Activated T-cell treated with anti-CD3 and anti-CD28 coated beads for 1 hour (primary cell): ENCODE measurements around the gene GAB3.

Experiments used
- DNase-seq: peaks from one replicate; pipeline ENCODE4 v3.0.0-alpha.2; 2020; ENCODE audit warnings: low read depth

Gene GAB3

DNA sequence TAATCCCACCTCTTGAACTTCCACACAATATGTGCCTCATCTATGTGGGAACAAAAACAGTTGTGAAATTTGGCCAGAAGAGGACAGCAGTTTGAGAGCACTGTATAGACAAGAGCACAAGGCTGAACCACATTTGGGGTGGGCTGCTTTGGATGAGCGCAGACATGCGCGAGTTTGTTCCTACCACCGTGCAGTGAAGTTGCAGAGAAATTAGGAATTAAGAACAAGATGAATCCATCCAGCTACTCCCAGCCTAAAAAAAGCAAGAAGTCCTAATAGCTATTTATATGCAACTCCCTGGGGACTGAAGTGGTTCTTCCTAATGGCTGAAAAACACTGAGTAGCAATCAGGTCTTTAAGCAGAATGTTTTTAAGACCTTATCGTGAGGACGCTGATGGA is 1.0 kb downstream of the GAB3 start:
- DNase-seq = no peak

DNA sequence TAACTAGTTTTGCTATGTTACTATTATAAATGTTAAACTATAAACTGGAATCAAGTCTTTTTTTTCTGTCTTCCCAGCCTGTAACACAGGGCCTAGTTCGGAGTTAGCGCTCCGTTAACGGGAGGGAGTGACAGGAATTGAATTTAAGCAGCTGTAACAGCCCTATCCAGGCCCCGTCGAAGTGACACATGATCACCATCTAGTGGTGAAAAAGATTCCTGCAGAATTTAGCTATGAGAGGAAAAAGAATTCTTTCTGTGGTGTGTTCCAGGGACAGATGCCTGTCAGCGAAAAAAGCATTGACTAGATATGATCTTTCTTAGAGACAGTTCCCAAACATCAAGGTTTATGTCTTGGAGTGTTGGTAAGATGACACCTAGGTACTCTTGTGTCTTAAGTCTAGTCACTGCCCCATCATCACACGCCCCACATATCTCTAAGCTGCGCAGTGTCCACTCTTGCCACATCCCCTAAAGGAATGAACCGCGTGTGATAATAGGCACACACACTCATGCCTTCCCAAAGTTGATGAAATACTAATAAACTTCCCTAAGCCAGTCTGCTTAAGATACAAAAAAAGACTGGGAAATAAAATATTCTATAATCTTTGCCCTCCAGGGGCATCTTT is 2.1 kb downstream of the GAB3 start:
- DNase-seq = peak; percentile 22

DNA sequence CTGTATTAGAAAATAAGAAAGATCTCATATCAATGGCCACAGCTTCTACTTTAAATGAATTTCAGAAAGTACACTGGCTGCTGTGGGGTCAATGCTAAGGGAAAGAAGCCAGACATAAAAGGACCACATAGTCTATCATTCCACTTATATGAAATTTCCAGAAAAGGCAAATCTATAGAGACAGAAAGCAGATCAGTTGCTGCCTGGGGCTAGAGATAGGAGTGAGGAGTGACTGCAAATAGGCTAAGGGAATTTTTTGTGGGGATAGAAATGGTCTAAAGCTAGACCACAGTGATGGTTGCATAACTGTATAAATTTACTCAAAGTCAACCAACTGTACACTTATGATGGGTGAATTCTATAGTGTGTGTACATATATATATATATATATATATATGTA is 8.3 kb downstream of the GAB3 start:
- no peak for DNase-seq

DNA sequence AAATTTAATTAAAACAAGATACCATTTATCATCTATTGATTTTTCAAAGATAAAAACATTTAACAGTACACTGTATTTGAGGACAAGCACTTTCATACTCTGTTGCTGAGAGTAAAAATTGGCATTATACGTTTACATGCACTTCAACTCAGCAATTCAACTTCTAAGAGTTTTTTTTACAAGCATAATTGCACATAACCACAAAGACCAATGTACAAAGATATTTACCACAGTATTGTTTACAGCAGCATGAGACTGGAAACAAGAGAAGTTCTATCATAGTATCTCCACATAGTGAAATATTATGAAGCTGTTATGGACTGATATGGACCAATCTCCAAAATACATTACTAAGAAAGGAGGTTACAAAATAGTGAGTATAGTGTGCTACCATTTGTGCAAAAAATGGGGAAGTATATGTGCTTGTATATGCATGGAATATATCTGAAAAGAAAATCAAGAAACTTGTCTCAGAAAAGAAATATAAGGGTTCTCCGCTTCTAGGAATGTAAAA is 10.9 kb downstream of the GAB3 start:
- DNase-seq = no peak

DNA sequence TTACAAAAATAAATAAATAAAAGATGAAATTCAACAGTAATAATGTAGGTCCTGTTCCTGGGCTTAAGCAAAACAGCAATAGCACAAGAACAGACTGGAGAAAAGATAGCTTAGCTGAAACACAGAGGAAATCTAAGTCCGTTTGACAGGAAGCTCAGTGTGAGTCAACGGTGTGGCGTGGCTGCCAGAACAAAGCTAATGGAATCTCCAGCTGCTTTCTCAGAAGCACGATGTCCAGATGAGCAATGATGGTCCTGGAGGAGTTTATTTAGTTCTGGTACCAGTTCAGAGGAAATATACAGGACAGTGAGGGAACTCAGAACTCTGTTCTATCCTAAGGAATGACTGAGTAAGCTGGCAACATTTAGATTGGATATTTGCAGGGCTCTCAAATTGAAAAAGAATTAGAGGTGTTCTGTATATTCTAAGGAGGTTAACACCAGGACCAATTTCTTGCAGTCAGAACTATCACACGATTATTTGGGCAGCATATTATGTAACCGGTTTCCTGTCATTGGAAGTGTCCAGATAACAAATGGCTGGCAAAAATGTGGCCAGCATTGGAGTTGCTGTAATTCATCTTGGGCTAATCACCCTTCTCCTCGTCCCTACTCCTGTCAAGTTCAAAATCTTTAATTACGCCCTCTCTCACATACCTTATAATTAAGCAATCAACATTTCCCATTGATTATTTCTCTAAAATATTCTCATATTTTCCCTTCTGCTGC is 12.7 kb downstream of the GAB3 start:
- no peak for DNase-seq

DNA sequence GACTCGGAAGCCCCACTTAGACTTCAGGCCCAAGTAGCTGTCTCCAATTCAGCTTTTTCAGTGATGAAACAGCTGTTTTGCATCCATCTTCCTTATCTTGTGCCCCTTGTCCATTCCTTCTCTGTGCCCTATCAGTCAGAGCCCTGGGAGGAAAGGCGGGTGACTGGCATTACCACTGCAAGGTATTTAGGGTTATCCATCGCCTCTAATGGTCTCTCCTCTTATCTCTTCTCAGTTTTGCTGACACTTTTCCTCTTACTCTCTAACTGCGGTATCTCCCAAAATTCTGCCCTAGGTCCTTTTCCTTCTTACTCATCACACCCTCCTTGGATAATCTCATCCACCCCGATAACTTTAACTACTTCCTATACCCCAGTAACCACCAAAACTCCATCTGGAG is 13.7 kb downstream of the GAB3 start:
- no peak for DNase-seq

DNA sequence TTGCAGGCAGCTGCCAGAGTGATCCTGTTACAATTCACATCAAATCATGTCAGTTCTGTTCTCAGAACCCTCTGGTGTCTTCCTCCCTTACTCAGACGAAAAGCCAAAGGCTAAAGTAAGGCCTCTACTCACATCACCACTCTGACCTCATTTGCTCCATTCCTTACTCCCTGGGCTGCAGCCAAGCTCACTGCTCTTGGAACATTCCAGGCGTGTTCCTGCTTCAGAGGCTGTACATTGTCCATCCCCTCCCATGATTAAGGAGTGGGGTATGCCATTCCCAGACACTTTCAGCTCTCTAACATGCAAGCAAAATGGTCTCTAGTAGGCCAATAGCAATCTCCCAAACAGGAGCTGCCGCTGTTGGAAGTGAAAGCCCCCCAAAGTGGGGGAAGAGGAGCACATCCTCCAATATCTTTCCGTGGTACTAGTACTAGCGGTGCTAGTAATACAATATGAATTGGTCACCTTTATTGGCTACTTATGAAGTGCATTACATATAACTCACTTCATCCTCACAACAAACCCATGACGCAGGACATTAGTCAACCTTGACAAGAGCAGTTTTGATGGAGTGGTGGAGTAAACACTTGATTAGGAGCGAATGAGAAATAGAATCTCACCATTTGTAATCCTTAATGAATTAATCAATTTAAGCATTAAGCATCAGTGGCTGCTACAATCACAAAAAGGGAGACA is 15.0 kb downstream of the GAB3 start:
- DNase-seq = no peak

DNA sequence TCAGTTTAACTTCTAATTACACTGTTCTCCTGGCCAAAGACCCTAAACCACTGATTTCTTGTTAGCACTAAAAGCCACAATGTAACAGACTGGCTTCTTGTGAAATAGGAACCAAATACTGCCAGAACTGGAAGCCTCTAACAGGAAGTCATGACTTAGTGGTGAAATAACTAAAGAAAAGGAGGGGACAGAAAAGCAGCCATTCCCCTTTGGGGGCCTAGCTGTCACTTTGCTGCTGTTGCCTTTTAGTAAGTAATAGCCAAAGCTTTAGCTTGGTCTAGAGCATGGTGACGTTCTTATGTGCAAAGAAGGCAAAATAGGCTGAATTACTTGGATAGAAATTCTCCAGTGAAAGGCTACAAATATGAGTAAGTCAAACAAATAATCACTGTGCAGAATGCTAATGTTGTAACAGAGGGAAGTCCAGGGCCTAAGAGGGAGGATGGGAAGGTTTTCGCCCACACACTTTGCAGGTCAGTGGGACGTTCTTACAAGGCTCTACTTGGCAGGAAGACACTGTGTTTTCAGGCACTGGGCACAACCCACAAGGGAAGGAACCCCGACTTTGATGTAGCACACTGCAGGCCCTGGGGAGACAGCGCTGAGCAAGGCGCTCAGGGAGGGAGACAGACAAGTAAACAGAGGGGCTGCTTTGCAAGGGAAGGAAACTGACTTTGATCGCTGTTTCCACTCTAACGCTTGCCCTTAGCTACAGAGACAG is 16.7 kb downstream of the GAB3 start:
- peak; percentile 13 for DNase-seq

DNA sequence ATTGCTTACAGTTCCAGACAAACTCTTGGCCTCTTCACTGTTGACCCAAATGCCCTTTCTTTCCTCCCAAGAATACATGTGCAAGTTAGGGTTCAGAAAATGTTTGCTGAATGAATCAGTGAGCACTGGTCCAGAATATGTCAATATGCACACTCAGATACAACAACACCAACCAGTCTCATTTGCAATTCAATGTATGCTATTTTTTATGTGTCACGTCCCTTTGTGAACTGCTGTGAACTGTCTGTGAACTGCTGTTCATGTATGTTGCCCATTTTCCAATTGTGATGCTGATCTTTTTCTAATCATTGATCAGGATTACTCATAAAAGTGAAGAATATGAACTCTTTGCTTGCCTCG is 17.8 kb downstream of the GAB3 start:
- no peak for DNase-seq

DNA sequence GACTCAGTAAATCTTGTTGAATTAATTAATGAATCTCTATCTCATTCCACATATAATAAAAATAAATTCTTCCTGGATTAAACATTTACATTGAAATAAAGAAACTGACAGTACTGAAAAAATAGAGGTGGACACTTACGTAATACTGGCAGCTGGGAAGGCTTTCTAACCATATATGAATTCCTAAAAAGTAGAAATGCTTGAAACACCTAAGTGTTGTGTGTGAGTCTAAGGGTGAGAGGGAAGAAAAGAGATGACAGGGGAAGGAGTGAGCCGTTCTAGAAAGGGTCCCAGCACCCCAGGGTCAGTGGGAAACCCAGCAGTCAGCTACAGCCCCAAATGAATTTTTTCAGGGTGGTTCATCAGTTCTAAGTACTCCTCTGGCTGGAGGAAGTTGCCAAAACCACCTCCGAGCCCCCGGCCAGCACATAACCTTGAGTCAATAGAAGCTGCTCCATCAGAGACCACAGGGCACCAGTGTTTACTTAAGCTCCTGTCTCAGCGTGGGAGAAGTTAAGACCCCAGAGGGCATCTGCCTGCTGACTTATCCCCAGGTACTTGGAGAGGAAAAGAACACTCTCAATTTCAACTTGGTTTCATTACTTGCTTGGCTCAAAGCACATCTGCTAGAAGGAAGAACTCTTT is 18.3 kb downstream of the GAB3 start:
- DNase-seq = no peak

DNA sequence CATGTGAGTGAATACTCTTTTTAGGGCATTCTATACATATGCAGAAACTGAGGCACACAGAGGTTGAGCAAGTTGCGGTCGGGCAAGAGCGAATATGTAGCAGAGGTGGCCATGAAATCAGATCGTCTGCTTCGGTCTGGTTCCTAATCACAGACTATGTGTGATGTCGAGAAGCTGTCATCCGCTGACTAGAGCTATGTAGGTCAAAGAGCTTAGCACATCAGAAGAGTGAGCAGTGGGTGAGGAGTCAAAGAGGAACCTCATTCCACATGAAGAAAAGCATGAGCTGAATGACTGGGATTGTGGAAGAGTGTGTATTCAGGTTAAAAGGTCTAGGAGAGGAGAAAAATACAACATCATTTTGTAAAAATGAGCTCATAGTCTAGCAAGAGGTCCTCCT is 19.0 kb downstream of the GAB3 start:
- DNase-seq = no peak

DNA sequence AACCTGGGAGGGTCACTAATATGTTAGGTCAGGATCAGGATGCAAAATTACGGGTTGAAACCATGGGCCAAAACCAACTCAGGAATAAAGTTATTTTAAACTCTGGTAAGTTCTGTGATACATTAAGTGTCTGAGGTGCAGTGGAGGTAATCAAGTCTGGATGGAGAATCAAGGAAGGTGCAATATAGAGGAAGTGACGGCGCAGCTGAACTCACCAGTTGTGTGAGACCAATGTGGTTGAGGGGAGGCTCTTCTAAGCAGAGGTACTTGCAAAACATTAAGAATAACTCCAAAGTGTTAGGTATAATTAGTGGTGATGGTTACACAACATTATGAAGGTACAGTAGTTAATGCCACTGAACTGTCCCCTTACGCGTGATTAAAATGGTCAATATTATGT is 19.7 kb downstream of the GAB3 start:
- no peak for DNase-seq

DNA sequence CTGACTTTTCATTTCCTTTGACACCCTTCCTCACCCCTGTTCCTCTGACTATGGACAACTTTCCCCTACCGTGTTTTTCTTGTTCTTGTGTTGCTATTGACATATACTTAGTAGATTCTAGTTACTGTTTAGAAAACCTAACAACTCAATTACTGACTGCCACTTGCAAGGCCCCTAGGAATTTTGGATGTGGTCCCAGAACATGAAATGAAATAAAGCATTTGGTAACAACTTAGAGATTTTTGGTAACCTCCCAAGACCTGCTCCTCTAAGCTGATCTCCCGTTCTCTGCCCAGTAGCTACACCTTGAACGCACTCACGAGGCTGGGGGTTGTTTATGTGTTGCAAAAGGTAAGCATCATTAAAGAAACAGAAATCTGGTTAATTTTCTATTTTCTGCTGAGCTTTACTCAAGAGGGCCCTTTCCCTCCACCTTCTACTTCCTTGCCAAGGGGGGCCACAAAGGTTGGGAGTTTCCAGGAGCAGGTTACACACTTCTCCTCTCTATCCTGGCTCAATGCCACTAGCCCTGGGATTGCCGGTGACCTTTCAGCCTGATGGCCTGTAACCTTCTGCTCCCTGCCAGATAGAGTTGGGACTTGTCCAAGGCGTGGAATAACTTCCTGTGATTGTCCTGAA is 20.5 kb downstream of the GAB3 start:
- DNase-seq = no peak

DNA sequence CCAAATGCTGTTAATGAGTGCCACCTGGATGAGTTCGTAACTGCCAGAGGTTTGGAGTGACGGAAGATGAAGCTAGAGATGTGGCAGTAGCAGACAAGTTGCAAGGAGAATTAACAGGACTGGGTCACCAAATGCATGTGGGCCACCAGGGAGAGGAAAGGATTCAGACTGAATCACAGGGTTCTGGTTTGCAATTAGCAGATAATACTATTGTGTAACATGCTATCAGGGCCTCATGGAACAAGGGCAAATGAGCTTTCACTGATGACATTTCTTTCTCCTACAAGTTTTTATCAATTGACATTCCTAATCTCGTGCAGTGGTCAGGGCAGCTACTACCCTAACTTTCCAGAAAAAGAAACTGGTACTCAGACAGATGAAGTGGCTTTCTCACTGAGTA is 21.4 kb downstream of the GAB3 start:
- DNase-seq = no peak

DNA sequence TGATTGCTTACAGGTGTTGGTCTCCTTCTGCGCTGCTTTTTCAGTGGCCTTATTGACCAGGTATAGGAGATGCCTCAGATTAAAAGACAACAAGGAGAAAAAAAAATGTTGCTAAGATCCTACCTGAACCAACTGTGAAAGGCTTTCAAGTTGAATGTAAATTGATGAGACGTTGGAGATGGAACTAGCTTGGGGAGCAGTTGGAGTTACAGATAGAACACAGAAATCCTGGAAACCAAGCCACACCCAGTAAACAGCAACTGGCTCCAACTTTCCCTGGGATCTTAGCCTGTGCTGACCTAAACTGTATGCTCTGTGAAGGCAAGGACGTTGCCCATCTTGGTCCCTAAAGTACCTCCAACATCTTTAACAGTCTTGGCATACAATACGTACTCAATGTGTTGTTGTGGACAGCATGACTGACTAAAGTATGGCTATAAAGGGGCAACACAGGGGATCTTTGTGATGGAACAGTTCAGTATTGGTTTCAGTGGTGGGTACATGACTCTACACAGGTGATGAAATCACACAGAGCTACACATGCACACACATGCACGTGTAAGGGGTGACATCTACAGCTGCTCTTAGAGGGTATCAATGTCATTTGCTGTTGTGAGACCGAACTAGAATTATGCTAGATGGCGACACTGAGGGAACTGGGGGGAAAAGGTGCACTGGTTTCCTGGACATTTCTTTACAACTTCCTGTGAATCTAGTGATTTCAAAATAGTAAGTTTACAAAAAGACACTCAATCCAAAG is 22.3 kb downstream of the GAB3 start:
- DNase-seq = no peak

DNA sequence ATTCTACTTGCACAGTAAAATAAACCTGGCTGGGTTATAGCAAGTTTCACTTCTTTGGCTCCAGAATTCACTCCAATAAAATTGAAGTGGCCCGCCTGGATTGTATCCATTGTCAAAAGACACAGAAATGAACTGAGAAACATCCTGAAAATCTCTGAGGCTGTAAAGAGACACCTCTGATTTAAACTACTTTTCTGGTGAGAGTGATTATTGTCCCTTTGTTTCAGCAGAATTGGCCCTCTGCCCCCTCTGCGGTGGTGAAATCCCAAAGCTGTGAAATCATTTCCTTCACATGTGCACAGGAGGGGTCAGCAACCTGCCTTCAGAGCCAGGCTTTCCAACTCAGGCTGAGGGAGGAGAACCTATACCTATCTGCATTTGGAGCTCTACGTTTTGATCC is 23.0 kb downstream of the GAB3 start:
- DNase-seq = no peak

DNA sequence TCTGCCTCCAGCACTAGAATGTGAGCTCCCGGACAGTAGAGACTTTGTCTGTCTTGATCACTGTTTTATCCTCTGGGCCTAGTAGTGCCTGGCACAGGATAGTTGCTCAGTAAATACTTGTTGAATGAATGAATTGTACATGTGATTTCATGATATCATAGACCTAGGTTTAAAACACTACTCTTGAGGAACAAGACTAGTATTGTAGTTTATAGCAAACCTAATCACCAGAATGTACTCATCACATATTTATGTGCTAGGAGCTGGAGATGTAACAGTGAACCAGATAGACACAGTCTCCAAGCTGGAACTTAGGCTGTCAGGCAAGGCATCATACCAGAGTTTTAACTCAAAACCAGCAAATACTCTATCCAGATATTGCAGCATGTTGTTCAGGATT is 23.5 kb downstream of the GAB3 start:
- no peak for DNase-seq

DNA sequence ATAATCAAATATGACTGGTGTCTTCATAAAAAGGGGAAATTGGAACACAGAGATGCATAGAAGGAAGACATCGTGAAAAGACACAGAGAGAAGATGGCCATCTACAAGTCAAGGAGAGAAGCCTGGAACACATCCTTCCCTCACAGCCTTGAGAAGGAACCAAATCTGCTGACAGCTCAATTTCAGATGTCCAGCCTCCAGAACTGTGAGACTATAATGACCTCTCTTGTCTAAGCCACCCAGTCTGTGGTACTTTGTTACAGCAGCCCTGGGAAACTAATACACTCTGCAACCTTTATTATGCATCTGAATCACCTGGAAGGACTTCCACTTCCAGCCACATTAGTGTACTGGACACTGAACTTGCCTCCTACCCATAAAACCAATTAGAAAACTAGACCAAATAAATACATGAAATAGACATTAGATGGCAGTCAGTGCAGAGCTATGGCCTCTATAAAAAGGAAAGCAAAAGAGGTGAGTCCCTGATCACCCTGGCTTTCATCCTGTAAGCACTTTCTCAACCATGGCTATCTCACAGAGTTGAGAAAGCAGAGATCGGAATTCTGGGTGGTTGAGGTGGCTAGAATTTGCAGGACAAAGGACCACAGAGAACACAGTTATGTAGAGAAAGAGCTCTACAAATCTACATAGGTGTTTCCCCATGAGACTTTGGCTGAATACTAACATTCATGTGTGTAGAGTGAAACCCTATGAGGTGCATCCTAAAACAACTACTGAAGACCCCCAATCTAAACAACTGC is 25.7 kb downstream of the GAB3 start:
- no peak for DNase-seq

DNA sequence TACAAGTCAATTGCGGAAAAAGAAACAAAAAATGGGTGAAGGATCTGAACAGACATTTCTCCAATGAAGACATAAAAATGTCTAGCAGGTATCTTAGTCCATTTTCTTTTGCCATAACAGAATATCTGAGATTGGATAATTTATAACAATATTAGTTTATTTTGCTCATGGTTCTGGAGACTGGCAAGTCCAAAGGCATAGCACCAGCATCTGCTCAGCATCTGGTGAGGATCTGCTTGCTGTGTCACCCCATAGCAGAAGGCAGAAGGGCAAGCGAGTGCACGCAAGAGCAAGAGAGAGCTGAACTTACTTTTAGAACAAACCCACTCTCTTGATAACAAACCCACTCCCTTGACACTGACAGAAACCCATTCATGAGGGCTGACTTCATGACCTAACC is 29.7 kb downstream of the GAB3 start:
- no peak for DNase-seq

DNA sequence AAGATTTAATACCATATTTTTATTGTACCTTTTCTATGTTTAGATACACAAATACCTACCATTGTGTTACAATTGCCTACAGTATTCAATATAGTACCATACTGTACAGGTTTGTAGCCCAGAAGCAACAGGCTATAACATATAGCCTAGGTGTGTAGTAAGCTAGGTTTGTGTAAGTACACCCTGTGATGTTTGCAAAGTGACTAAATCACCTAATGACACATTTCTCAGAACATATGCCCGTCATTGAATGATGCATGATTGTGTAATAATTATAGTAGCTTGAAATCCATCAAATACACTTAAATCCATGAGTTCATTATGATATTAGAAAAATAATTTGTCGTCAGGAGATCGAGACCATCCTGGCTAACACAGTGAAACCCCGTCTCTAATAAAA is 30.8 kb downstream of the GAB3 start:
- DNase-seq = no peak
